GM12891 (cell line): Measurements from ENCODE around the gene IGSF6.

Experiments
- PAX5 ChIP-seq: IDR thresholded peaks from 2 replicates; pipeline ENCODE4 v1.6.1; 2011; ENCODE audit warnings: low read length, moderate library complexity, mild to moderate bottlenecking; ENCODE audit not compliant: insufficient read depth, severe bottlenecking
- POLR2A ChIP-seq: IDR thresholded peaks from 2 replicates; pipeline ENCODE4 v1.6.1; 2011; ENCODE audit warnings: low read depth, low read length, control low read depth
- POLR2AphosphoS5 ChIP-seq: IDR thresholded peaks from 2 replicates; pipeline ENCODE4 v1.6.1; 2011; ENCODE audit warnings: low read depth, low read length, control low read depth
- SPI1 ChIP-seq: IDR thresholded peaks from 2 replicates; pipeline ENCODE4 v1.6.1; 2011; ENCODE audit warnings: low read depth, low read length, control low read depth
- TAF1 ChIP-seq: IDR thresholded peaks from 2 replicates; pipeline ENCODE4 v1.6.1; 2011; ENCODE audit warnings: low read depth, low read length, control low read depth

DNA sequence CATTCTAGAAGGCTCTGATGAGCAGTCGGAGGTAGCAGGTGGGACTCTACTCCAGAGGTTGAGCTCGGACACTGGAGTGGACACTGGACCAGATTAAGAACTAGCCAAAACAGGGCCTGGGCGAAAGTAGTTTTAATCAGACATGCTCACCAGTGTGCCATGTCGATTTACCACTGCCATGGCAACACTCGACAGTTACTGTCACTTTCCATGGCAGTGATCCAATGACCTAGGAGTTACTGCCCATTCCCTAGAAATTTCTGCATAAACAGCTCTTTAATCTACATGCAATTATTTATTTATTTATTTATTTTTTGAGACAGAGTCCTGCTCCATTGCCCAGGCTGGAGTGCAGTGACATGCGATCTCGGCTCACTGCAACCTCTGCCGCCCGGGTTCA, 60.2 kb downstream of the IGSF6 start:
- TF ChIP-seq POLR2A (no peak), TAF1 (no peak), POLR2AphosphoS5 (no peak), SPI1 (no peak), PAX5 (no peak)
